Measurements from ENCODE around the gene PGS1.

GRCh38 chr17:78399028-78399692 lies 20.7 kb downstream of the PGS1 start:
- TF ChIP-seq POLR2AphosphoS5 (IDR thresholded peaks at IDR 0.05) (no peak), POLR2A (IDR thresholded peaks at IDR 0.05) (no peak), EP300 (IDR thresholded peaks at IDR 0.05) (no peak)
- TF ChIP-seq, protein P1, sequence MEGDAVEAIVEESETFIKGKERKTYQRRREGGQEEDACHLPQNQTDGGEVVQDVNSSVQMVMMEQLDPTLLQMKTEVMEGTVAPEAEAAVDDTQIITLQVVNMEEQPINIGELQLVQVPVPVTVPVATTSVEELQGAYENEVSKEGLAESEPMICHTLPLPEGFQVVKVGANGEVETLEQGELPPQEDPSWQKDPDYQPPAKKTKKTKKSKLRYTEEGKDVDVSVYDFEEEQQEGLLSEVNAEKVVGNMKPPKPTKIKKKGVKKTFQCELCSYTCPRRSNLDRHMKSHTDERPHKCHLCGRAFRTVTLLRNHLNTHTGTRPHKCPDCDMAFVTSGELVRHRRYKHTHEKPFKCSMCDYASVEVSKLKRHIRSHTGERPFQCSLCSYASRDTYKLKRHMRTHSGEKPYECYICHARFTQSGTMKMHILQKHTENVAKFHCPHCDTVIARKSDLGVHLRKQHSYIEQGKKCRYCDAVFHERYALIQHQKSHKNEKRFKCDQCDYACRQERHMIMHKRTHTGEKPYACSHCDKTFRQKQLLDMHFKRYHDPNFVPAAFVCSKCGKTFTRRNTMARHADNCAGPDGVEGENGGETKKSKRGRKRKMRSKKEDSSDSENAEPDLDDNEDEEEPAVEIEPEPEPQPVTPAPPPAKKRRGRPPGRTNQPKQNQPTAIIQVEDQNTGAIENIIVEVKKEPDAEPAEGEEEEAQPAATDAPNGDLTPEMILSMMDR (IDR thresholded peaks at IDR 0.05): no peak
